H9 (cell line): ENCODE results near the gene FRAS1. TPM values are rescaled to one million over a fixed set of nuclear protein-coding genes. Genes with fewer than 3 reads are reported as not detected.

Source experiments
- DNase-seq: peaks from one replicate; pipeline ENCODE4 v3.0.0-alpha.2; 2017
- H2AFZ ChIP-seq: one replicate; pipeline ENCODE4 v1.6.1; 2013; ENCODE audit warnings: mild to moderate bottlenecking, low read length, control low read depth, moderate library complexity
- H2AK5ac ChIP-seq: 2 replicates; pipeline ENCODE4 v1.6.1; 2013; ENCODE audit warnings: low read length, control low read depth, mixed read lengths; ENCODE audit not compliant: insufficient read length
- H2BK120ac ChIP-seq: one replicate; pipeline ENCODE4 v1.6.1; 2013; ENCODE audit warnings: low read depth, mild to moderate bottlenecking, low read length, control low read depth, inconsistent platforms; ENCODE audit not compliant: poor library complexity, severe bottlenecking
- H2BK12ac ChIP-seq: 2 replicates; pipeline ENCODE4 v1.6.1; 2013; ENCODE audit warnings: low read length, control low read depth, mixed read lengths, low read depth; ENCODE audit not compliant: insufficient read length
- H2BK15ac ChIP-seq: 2 replicates; pipeline ENCODE4 v1.6.1; 2013; ENCODE audit warnings: low read depth, low read length, control low read depth
- H2BK20ac ChIP-seq: one replicate; pipeline ENCODE4 v1.6.1; 2013; ENCODE audit warnings: low read depth, mild to moderate bottlenecking, low read length, control low read depth, inconsistent platforms; ENCODE audit not compliant: poor library complexity, severe bottlenecking
- H2BK5ac ChIP-seq: 2 replicates; pipeline ENCODE4 v1.6.1; 2013; ENCODE audit warnings: low read length, control low read depth, mixed read lengths; ENCODE audit not compliant: insufficient read length
- H3K14ac ChIP-seq: 2 replicates; pipeline ENCODE4 v1.6.1; 2013; ENCODE audit warnings: low read length, control low read depth; ENCODE audit not compliant: insufficient read depth
- H3K18ac ChIP-seq: 2 replicates; pipeline ENCODE4 v1.6.1; 2013; ENCODE audit warnings: low read depth, mild to moderate bottlenecking, mixed read lengths, low read length, control low read depth; ENCODE audit not compliant: insufficient read length
- H3K23ac ChIP-seq: 2 replicates; pipeline ENCODE4 v1.6.1; 2013; ENCODE audit warnings: low read length, control low read depth, mixed read lengths, low read depth; ENCODE audit not compliant: insufficient read length
- H3K23me2 ChIP-seq: 2 replicates; pipeline ENCODE4 v1.6.1; 2013; ENCODE audit warnings: low read depth, mild to moderate bottlenecking, mixed read lengths, low read length, control low read depth; ENCODE audit not compliant: insufficient read length, poor library complexity, severe bottlenecking
- H3K27ac ChIP-seq: 2 replicates; pipeline ENCODE4 v1.5.1; 2013; ENCODE audit warnings: low read length, control low read depth, mixed read lengths, low read depth; ENCODE audit not compliant: insufficient read length
- H3K27me3 ChIP-seq: 2 replicates; pipeline ENCODE4 v1.6.1; 2013; ENCODE audit warnings: low read length, control low read depth, inconsistent platforms; ENCODE audit not compliant: insufficient read depth
- H3K4ac ChIP-seq: 2 replicates; pipeline ENCODE4 v1.6.1; 2013; ENCODE audit warnings: low read depth, mild to moderate bottlenecking, control low read depth, inconsistent platforms, low read length, moderate library complexity
- H3K4me1 ChIP-seq: 2 replicates; pipeline ENCODE4 v1.6.1; 2013; ENCODE audit warnings: low read length, control low read depth, inconsistent platforms; ENCODE audit not compliant: insufficient read depth
- H3K4me2 ChIP-seq: 2 replicates; pipeline ENCODE4 v1.6.1; 2013; ENCODE audit warnings: low read length, control low read depth, mixed read lengths; ENCODE audit not compliant: insufficient read length, insufficient read depth
- H3K56ac ChIP-seq: 2 replicates; pipeline ENCODE4 v1.6.1; 2013; ENCODE audit warnings: low read depth, mild to moderate bottlenecking, mixed read lengths, low read length, control low read depth; ENCODE audit not compliant: insufficient read length
- H3K79me1 ChIP-seq: 2 replicates; pipeline ENCODE4 v1.6.1; 2013; ENCODE audit warnings: low read depth, mild to moderate bottlenecking, moderate library complexity, low read length, control low read depth, inconsistent platforms; ENCODE audit not compliant: insufficient read depth, poor library complexity, severe bottlenecking
- H3K79me2 ChIP-seq: 2 replicates; pipeline ENCODE4 v1.6.1; 2013; ENCODE audit warnings: low read length, control low read depth, inconsistent platforms; ENCODE audit not compliant: insufficient read depth
- H3K9ac ChIP-seq: 2 replicates; pipeline ENCODE4 v1.6.1; 2013; ENCODE audit warnings: low read length, control low read depth, mixed read lengths; ENCODE audit not compliant: insufficient read length; ENCODE audit errors: extremely low read depth
- H3K9me3 ChIP-seq: one replicate; pipeline ENCODE4 v1.6.1; 2013; ENCODE audit warnings: low read depth, low read length, inconsistent platforms; ENCODE audit not compliant: control insufficient read depth
- H3T11ph ChIP-seq: one replicate; pipeline ENCODE4 v1.6.1; 2013; ENCODE audit warnings: mild to moderate bottlenecking, low read length, control low read depth, inconsistent platforms
- H4K20me1 ChIP-seq: one replicate; pipeline ENCODE4 v1.6.1; 2013; ENCODE audit not compliant: control insufficient read depth, insufficient read length, insufficient read depth
- H4K5ac ChIP-seq: 2 replicates; pipeline ENCODE4 v1.6.1; 2013; ENCODE audit warnings: low read depth, mild to moderate bottlenecking, mixed read lengths, low read length, control low read depth; ENCODE audit not compliant: insufficient read length
- H4K8ac ChIP-seq: replicated peaks from 2 replicates; pipeline ENCODE4 v1.6.1; 2013; ENCODE audit warnings: low read length, control low read depth, mixed read lengths, low read depth; ENCODE audit not compliant: insufficient read length
- H4K91ac ChIP-seq: 2 replicates; pipeline ENCODE4 v1.6.1; 2013; ENCODE audit warnings: low read depth, mild to moderate bottlenecking, moderate library complexity, mixed read lengths, low read length, control low read depth; ENCODE audit not compliant: insufficient read length
- H3K27ac Mint-ChIP-seq, 3 experiments: 2 replicates in 2 of 3; 3 replicates in 1 of 3; pipeline ENCODE4 v1.8.0; 2020 to 2021; ENCODE audit warnings: mixed read lengths in 3 of 3, mild to moderate bottlenecking in 1 of 3, moderate library complexity in 1 of 3
- H3K27me3 Mint-ChIP-seq: 2 replicates; pipeline ENCODE4 v1.8.0; 2021; ENCODE audit warnings: low read depth, mild to moderate bottlenecking, moderate library complexity, mixed read lengths
- H3K36me3 Mint-ChIP-seq, 3 experiments: 2 replicates in 2 of 3; 3 replicates in 1 of 3; pipeline ENCODE4 v1.8.0; 2020 to 2021; ENCODE audit warnings: low read depth in 3 of 3, mixed read lengths in 3 of 3; ENCODE audit not compliant: insufficient read depth in 1 of 3
- H3K4me1 Mint-ChIP-seq, 2 experiments: 2 replicates each; pipeline ENCODE4 v1.8.0; 2020; ENCODE audit warnings: mixed read lengths in 2 of 2
- H3K4me3 Mint-ChIP-seq, 2 experiments: 2 replicates in 1 of 2; 3 replicates in 1 of 2; pipeline ENCODE4 v1.8.0; 2020 to 2021; ENCODE audit warnings: mild to moderate bottlenecking in 2 of 2, mixed read lengths in 2 of 2, moderate library complexity in 1 of 2
- H3K9me3 Mint-ChIP-seq, 2 experiments: 2 replicates in 1 of 2; 3 replicates in 1 of 2; pipeline ENCODE4 v1.8.0; 2020; ENCODE audit warnings: mild to moderate bottlenecking in 2 of 2, mixed read lengths in 2 of 2, moderate library complexity in 1 of 2
- WGBS: extraction: QIAGEN DNeasy Blood & Tissue Kit; methylation state at CpG from one replicate; pipeline ENCODE4 v1.1.7; 2013; ENCODE audit warnings: missing lambda C conversion rate, low lambda C conversion rate, mixed read lengths; ENCODE audit not compliant: insufficient read length; ENCODE audit errors: extremely low coverage; 5-methylcytosine and 5-hydroxymethylcytosine counted together
- total RNA-seq: library from RNA; stranded (reverse); gene quantifications from 2 replicates; pipeline ENCODE4 v1.2.1, GENCODE V29; 2021
- TF ChIP-seq, protein P1 (sequence below): fragments of 200-600 bp; sonication (generic); conservative IDR thresholded peaks from 3 replicates; pipeline ENCODE4 v1.8.0; 2021; ENCODE audit warnings: antibody characterized with exemption, mild to moderate bottlenecking

FRAS1 gene
- total RNA-seq, 1 experiment from 2014 or later, result 58.5 TPM

DNA sequence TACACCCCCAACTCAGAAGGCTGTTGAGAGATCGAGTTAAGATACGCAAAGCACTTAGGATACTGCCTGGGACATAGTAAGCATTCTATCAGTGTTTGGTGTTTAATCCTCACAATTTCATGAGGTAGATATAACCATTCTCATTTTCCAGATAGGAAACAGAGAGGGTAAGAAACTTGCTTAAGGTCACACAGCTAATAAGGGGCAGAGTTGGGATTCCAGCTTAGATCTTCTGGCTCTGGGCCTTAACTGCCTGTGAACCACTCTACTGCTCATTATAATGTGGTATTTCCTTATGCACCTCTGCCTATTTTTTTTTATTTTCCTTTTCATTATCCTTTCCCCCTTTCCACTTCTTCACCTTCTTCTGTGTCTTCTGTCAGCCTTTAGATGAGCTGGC, 252.2 kb downstream of the FRAS1 start:
- peak overlapping the region in 2 of 3 experiments; percentile 45 to 53; a peak in 3 of 7 replicates for H3K27ac Mint-ChIP-seq
- Histone ChIP-seq H3K27me3 (no peaks in the 10 kb centered on the region), H4K20me1 (no peaks in the 10 kb centered on the region), H3K9ac (no peak overlapping the region), H3K27ac (no peak overlapping the region), H2BK15ac (no peak overlapping the region), H2BK12ac (no peak overlapping the region), H3T11ph (no peak overlapping the region), H3K9me3 (no peaks in the 10 kb centered on the region), H3K18ac (no peak overlapping the region), H3K23me2 (no peaks in the 10 kb centered on the region), H3K79me2 (no peaks in the 10 kb centered on the region), H2BK5ac (no peak overlapping the region), H4K8ac (no peak overlapping the region), H2BK20ac (no peak overlapping the region), H4K91ac (no peak overlapping the region), H2AK5ac (no peak overlapping the region), H3K4ac (no peak overlapping the region), H3K14ac (no peak overlapping the region), H4K5ac (no peak overlapping the region), H3K56ac (no peak overlapping the region), H3K79me1 (no peaks in the 10 kb centered on the region), H2BK120ac (no peak overlapping the region), H2AFZ (no peak overlapping the region), H3K4me1 (peaks cover 9% of the 10 kb centered on the region), H3K4me2 (no peak overlapping the region), H3K23ac (no peak overlapping the region)
- H3K36me3 Mint-ChIP-seq, result peaks cover 28 to 36% (median 34%) of the 10 kb centered on the region in 3 experiments
- peaks cover 0 to 5% of the 10 kb centered on the region in 2 experiments; a peak in 2 of 5 replicates for H3K9me3 Mint-ChIP-seq
- peaks cover 47 to 63% of the 10 kb centered on the region in 2 experiments for H3K4me1 Mint-ChIP-seq
- H3K4me3 Mint-ChIP-seq, result no peak overlapping the region
- WGBS, result no CpG with 5 or more reads among the region's 2 CpGs
- no peaks in the 10 kb centered on the region; the same call in 1 of the 2 replicates for H3K27me3 Mint-ChIP-seq
- TF ChIP-seq, protein P1, sequence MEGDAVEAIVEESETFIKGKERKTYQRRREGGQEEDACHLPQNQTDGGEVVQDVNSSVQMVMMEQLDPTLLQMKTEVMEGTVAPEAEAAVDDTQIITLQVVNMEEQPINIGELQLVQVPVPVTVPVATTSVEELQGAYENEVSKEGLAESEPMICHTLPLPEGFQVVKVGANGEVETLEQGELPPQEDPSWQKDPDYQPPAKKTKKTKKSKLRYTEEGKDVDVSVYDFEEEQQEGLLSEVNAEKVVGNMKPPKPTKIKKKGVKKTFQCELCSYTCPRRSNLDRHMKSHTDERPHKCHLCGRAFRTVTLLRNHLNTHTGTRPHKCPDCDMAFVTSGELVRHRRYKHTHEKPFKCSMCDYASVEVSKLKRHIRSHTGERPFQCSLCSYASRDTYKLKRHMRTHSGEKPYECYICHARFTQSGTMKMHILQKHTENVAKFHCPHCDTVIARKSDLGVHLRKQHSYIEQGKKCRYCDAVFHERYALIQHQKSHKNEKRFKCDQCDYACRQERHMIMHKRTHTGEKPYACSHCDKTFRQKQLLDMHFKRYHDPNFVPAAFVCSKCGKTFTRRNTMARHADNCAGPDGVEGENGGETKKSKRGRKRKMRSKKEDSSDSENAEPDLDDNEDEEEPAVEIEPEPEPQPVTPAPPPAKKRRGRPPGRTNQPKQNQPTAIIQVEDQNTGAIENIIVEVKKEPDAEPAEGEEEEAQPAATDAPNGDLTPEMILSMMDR, result no peak
- DNase-seq, result no peak
